Ectodermal cell (in vitro differentiated cells): ENCODE data around the gene BEND7.
"Not testable (repeated sequence)": the region's sequence is repeated elsewhere in the genome, so short reads cannot be mapped to it uniquely, and the experiment has no call there.

Experiments
- H3K27ac ChIP-seq: 2 replicates; pipeline ENCODE4 v1.7.0; 2013; ENCODE audit warnings: mild to moderate bottlenecking, low read depth, low read length; ENCODE audit not compliant: insufficient read depth, poor library complexity, severe bottlenecking
- H3K27me3 ChIP-seq: 2 replicates; pipeline ENCODE4 v1.7.0; 2013; ENCODE audit warnings: mild to moderate bottlenecking, low read length; ENCODE audit not compliant: insufficient read depth, control insufficient read depth, poor library complexity, severe bottlenecking
- H3K36me3 ChIP-seq: one replicate; pipeline ENCODE4 v1.7.0; 2013; ENCODE audit warnings: low read length; ENCODE audit not compliant: control insufficient read depth, insufficient read depth
- H3K4me1 ChIP-seq: one replicate; pipeline ENCODE4 v1.7.0; 2013; ENCODE audit warnings: low read length; ENCODE audit not compliant: control insufficient read depth, insufficient read depth
- H3K4me3 ChIP-seq: 2 replicates; pipeline ENCODE4 v1.7.0; 2013; ENCODE audit warnings: low read depth, low read length, control low read depth; ENCODE audit not compliant: insufficient read depth
- H3K9me3 ChIP-seq: 2 replicates; pipeline ENCODE4 v1.7.0; 2013; ENCODE audit warnings: mild to moderate bottlenecking, low read length, moderate library complexity; ENCODE audit not compliant: control insufficient read depth
- WGBS, 2 experiments: methylation state at CpG; one replicate each; pipeline ENCODE4 v1.1.7; 2013; ENCODE audit warnings: missing lambda C conversion rate in 2 of 2; 5-methylcytosine and 5-hydroxymethylcytosine counted together

The BEND7 gene

GRCh38 chr10:13550802-13551201 lies 22.0 kb upstream of the BEND7 start:
- no peak overlapping the region for H3K27ac ChIP-seq
- 98 to 99% methylated on average over 2 of the region's 2 CpGs for WGBS, 2 experiments

DNA sequence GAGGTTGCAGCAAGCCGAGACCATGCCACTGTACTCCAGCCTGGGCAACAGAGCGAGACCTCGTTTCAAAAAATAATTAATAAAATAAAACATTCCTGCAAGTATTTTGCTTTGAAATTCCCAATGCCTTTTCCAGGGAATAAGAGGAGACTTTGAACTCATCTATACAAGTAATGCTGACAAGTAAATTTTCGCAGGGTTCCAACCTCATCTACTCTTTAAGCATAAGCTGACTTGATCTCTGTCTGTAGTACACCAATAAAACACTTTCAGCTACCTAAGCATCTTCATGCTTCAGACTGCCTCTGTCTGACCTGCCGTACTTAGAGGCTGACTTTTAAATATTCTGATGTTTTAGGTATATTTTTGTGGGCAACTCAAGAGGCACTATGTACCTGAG lies 13.7 kb upstream of the BEND7 start:
- H3K4me3 ChIP-seq, result no peak overlapping the region
- H3K9me3 ChIP-seq, result no peaks in the 10 kb centered on the region
- WGBS, 2 experiments, result 93 to 94% methylated on average over 5 of the region's 5 CpGs
- no peaks in the 10 kb centered on the region for H3K27me3 ChIP-seq
- H3K36me3 ChIP-seq, result no peaks in the 10 kb centered on the region
- H3K27ac ChIP-seq, result no peak overlapping the region
- no peaks in the 10 kb centered on the region for H3K4me1 ChIP-seq

More at GRCh38 chr10:13550802-13551201, 22.0 kb upstream of the BEND7 start:
- Histone ChIP-seq H3K4me3 (no peak overlapping the region), H3K9me3 (no peaks in the 10 kb centered on the region), H3K36me3 (no peaks in the 10 kb centered on the region), H3K27me3 (no peaks in the 10 kb centered on the region), H3K4me1 (no peaks in the 10 kb centered on the region)

DNA sequence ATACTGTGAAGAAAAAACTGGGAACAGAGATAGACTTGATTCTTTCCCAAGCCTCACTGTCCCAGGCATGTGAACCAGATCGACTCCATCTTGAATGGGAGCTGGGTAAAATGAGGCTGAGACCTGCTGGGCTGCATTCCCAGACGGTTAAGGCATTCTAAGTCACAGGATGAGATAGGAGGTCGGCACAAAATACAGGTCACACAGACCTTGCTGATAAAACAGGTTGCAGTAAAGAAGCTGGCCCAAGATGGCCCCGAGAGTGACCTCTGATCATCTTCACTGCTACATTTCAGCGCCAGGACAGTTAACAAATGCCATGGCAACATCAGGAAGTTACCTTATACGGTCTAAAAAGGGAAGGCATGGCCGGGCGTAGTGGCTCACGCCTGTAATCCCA lies 9.2 kb upstream of the BEND7 start:
- not testable (repeated sequence) for H3K4me3 ChIP-seq, H3K4me1 ChIP-seq, H3K9me3 ChIP-seq, H3K36me3 ChIP-seq, H3K27me3 ChIP-seq, H3K27ac ChIP-seq
- 89 to 91% methylated on average over 9 of the region's 9 CpGs for WGBS, 2 experiments

DNA sequence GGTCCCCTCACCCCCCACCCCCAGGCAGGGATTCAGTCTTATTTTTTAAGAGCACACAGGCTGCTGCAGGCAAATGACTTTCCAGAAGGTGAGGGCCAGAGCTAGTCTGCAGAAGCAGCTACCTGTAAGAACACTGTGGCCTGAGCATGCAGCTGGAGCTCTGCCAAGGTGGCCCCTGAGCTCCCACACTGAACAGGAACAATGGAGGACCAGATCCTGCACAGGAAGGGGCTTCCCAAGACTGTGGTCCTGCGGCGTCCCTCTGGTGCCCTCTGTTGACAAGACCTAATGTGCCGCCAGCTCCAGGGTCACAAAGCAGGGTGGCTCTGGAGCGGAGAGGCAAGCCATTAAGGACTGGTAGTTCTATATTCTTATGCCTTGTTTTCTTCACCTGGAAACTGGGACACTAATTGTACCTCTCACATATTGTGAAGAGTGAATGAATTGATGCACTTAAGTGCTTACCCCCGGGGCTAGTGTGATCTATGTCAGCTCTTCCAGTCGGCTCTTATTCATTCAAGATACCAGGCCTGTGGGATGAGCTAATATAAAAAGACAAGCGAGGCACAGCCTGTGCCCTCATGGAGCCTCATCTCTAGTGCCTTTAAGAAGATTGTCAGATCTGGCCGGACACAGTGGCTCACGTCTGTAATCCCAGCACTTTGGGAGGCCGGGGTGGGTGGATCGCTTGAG lies 8.0 kb upstream of the BEND7 start:
- Histone ChIP-seq H3K9me3 (no peaks in the 10 kb centered on the region), H3K4me1 (no peaks in the 10 kb centered on the region), H3K27me3 (peaks cover 4% of the 10 kb centered on the region), H3K4me3 (no peak overlapping the region), H3K27ac (no peak overlapping the region), H3K36me3 (no peaks in the 10 kb centered on the region)
- WGBS, 2 experiments, result 64% methylated on average over 11 of the region's 11 CpGs

GRCh38 chr10:13535346-13535745 lies 6.5 kb upstream of the BEND7 start:
- H3K9me3 ChIP-seq, result no peaks in the 10 kb centered on the region
- no peaks in the 10 kb centered on the region for H3K36me3 ChIP-seq
- no peak overlapping the region for H3K27ac ChIP-seq
- H3K4me1 ChIP-seq, result no peaks in the 10 kb centered on the region
- H3K4me3 ChIP-seq, result no peak overlapping the region
- H3K27me3 ChIP-seq, result peaks cover 10% of the 10 kb centered on the region
- WGBS, 2 experiments, result 87 to 96% methylated on average over 4 of the region's 4 CpGs

GRCh38 chr10:13529714-13529973 lies 830 bp upstream of the BEND7 start:
- WGBS, 2 experiments, result 74 to 77% methylated on average over 8 of the region's 8 CpGs
- Histone ChIP-seq H3K9me3 (no peaks in the 10 kb centered on the region), H3K27ac (no peak overlapping the region), H3K36me3 (no peaks in the 10 kb centered on the region), H3K4me3 (no peak overlapping the region), H3K27me3 (peaks cover 43% of the 10 kb centered on the region), H3K4me1 (peaks cover 7% of the 10 kb centered on the region)

DNA sequence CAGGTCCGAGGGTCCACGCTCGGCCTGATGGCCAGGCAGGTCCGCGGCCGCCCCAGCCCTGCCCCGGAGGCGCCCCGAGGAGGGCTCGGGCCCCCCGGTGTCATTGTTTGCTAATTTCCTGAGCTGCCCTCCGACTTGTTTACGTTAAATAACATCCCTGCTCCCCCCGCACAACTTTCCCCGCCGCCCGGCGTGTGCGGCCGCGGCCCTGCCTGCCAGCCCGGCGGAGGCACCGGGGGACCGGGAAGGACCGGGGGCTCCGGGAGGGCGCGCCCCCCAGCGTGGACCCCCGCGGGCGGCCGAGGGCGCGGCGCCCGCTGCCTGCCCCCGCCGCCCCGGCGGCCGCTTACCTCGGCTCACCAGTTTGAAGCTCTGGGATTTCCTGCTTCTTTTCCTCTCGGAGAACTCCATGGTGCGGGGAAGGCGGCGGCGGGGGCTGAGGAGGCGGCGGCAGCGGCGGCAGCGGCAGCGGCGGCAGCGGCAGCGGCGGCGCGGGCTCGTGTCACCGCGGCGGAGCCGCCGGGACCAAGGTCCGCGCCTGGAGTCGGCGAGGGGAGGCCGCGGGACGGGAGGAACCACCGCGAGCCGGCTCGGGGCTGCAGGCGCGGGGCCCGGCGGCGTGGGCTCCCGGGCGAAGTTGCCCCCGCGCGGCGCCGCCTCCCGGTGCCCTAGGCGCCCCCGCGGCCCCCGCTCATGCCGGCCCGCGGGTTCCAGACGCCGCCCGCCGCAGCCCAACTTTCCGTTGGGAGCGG lies 515 bp downstream of the BEND7 start:
- Histone ChIP-seq H3K4me1 (peaks cover 7% of the 10 kb centered on the region), H3K9me3 (no peaks in the 10 kb centered on the region), H3K27me3 (peaks cover 43% of the 10 kb centered on the region), H3K4me3 (peak overlapping the region; percentile 53), H3K27ac (no peak overlapping the region), H3K36me3 (no peaks in the 10 kb centered on the region)
- 0% methylated on average over 104 of the region's 104 CpGs for WGBS, 2 experiments

DNA sequence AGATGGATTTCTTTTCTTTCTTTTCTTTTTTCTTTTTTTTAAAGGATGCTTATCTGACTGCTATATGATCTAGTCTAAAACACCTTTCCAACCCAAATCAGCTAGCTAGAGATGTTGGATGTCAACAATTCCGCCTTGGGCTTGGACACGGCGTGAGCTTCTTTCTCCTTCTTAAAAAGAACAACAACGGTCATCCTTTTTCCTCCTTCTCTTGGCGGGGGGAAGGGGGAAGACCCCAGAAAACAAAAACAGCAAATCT lies 1.0 kb downstream of the BEND7 start:
- no peak overlapping the region for H3K27ac ChIP-seq
- no peaks in the 10 kb centered on the region for H3K36me3 ChIP-seq
- H3K27me3 ChIP-seq, result peaks cover 43% of the 10 kb centered on the region
- peaks cover 7% of the 10 kb centered on the region for H3K4me1 ChIP-seq
- WGBS, 2 experiments, result 2 to 5% methylated on average over 5 of the region's 5 CpGs
- no peaks in the 10 kb centered on the region for H3K9me3 ChIP-seq
- peak overlapping the region; percentile 53 for H3K4me3 ChIP-seq

DNA sequence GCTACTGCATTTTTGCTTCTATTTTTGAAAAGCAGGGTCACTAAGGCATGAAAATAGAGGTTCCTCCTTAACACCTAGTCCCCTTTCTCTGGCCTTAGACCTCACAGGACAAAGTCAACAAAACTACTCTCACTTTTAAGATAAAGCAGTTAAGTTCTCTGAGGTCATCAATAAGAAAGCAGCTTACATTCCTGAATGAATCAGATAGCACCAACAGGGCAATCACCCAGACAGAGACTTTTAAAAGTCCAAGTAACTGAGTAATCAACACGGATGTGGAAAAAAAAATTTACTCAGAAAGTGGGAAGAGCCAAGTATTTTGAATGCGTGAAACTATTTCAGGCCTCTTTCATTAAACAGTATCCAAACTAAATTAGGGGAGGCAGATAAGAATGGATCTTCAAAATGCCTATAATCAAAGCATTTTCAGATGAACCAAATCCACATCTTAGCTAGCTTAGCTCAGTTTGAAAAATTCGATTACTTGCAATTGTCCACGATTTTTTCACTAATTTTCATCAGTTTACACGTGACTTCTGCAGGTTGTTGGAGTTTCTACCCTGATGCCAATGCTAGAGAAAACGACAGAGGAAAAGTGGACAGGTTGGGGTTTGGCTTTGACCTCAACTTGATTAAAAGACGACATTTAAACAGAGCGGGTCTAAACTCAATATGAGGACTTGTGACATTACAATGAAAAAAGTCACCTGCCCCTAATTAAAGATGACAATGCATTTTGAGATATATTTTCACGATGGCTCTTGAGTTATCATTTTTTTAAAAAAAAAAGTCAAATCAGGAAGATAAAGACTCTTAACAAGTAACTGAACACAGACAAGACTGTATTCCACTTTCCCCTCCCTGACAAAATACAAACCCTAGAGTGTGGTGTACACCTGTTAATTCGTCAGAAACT lies 1.6 kb downstream of the BEND7 start:
- peak overlapping the region; percentile 53 for H3K4me3 ChIP-seq
- peaks cover 7% of the 10 kb centered on the region for H3K4me1 ChIP-seq
- no peak overlapping the region for H3K27ac ChIP-seq
- no peaks in the 10 kb centered on the region for H3K36me3 ChIP-seq
- WGBS, 2 experiments, result 45 to 46% methylated on average over 7 to 10 of the region's 10 CpGs
- H3K27me3 ChIP-seq, result peaks cover 42% of the 10 kb centered on the region
- no peaks in the 10 kb centered on the region for H3K9me3 ChIP-seq

- H3K27ac ChIP-seq, result no peak overlapping the region
- H3K4me1 ChIP-seq, result peaks cover 7% of the 10 kb centered on the region
- no peaks in the 10 kb centered on the region for H3K9me3 ChIP-seq
- WGBS, 2 experiments, result 82 to 90% methylated on average over 3 of the region's 3 CpGs
- H3K36me3 ChIP-seq, result no peaks in the 10 kb centered on the region
- peaks cover 37% of the 10 kb centered on the region for H3K27me3 ChIP-seq
- H3K4me3 ChIP-seq, result no peak overlapping the region
These were observed 3.2 kb downstream of the BEND7 start for GRCh38 chr10:13525663-13526062.
